Heart right ventricle (tissue), 16 donors: ENCODE results near the gene SUSD5. TPM values are rescaled to one million over a fixed set of nuclear protein-coding genes. Genes with fewer than 3 reads are reported as not detected.

Experiments used
- ATAC-seq, 8 donors: fragments of 200-7000 bp; cut with Tn5 transposase; one replicate each; pipeline ENCODE4 v1.9.1; 2020; ENCODE audit warnings: mild to moderate bottlenecking in 8 of 8, moderate library complexity in 8 of 8, moderate number of reproducible peaks in 1 of 8
- DNase-seq, 2 donors: peaks; one replicate each; pipeline ENCODE4 v3.0.0-alpha.2; 2020
- H3K27ac ChIP-seq, 10 donors: fragments of 200-600 bp; sonication (generic) in 2 of 10; one replicate each; pipeline versions ENCODE4 v1.5.0 to v1.8.0; 2020 to 2022; ENCODE audit warnings: mild to moderate bottlenecking in 3 of 10
- H3K27me3 ChIP-seq, 7 donors: fragments of 200-600 bp; one replicate each; pipeline ENCODE4 v1.8.0; 2021 to 2022; ENCODE audit warnings: mild to moderate bottlenecking in 2 of 7
- H3K36me3 ChIP-seq, 9 donors: fragments of 200-600 bp; sonication (generic) in 1 of 9; one replicate each; pipeline versions ENCODE4 v1.5.0 to v1.8.0; 2020 to 2022; ENCODE audit warnings: mild to moderate bottlenecking in 2 of 9
- H3K4me1 ChIP-seq, 9 donors: fragments of 200-600 bp; sonication (generic) in 1 of 9; one replicate each; pipeline versions ENCODE4 v1.5.0 to v1.8.0; 2020 to 2022; ENCODE audit warnings: mild to moderate bottlenecking in 4 of 9
- H3K4me3 ChIP-seq, 10 donors: fragments of 200-600 bp; sonication (generic) in 2 of 10; one replicate each; pipeline versions ENCODE4 v1.5.0 to v1.8.0; 2020 to 2022; ENCODE audit warnings: mild to moderate bottlenecking in 7 of 10, moderate library complexity in 2 of 10
- H3K9me3 ChIP-seq, 11 donors: fragments of 200-600 bp in 10 of 11; sonication (generic) in 2 of 11; one replicate each; pipeline versions ENCODE4 v1.5.0 to v1.8.0; 2013 to 2022; ENCODE audit warnings: mild to moderate bottlenecking in 2 of 11, control low read depth in 1 of 11, moderate library complexity in 1 of 11
- CTCF ChIP-seq, 9 donors: fragments of 200-600 bp; sonication (generic) in 2 of 9; IDR thresholded peaks; one replicate each; pipeline versions ENCODE4 v1.5.0 to v1.8.0; 2021 to 2022; ENCODE audit warnings: antibody characterized with exemption in 9 of 9, mild to moderate bottlenecking in 5 of 9, moderate library complexity in 1 of 9
- WGBS, 2 donors: extraction: QIAGEN DNeasy Blood & Tissue Kit; methylation state at CpG; one replicate each; pipeline ENCODE4 v1.1.7; 2013; ENCODE audit warnings: inconsistent platforms in 1 of 2; 5-methylcytosine and 5-hydroxymethylcytosine counted together
- intact Hi-C, 10 donors: fragments of 100-400 bp; cut with DNase I; formaldehyde crosslinking; loops; one replicate each; pipeline versions ENCODE4 v1.11.1 to v1.14.2; 2022
- polyA plus RNA-seq, 2 donors: library from polyadenylated mRNA; stranded (reverse); fragments of 200-250 nt; gene quantifications; one replicate each; pipeline ENCODE4 v1.2.3, GENCODE V29; 2013
- total RNA-seq, 10 donors: library from RNA; stranded (reverse); fragmentation: NEBNext Ultra II Directional in 3 of 10; extraction: Animal tissue kit (Norgen Biotek cat#: 25700) in 3 of 10; gene quantifications; one replicate each; pipeline versions ENCODE4 v1.2.1 to v1.2.4, GENCODE V29; 2021 to 2023
- donor health status: Arrhythmogenic right ventricular cardiomyopathy.
- donor health status: ischemic (EF 13 %, LVEDD 7.1; RV severe dilation, severe dysfunction).
- donor health status: healthy with polysubstance abuse.
- donor health status: DM: no; HTN: yes; CAD: no.
- donor health status: DM: no; HTN: no; CAD: no.
- donor health status: ischemic (EF 25% LVEDD 6.9; RV normal size, moderate dysfunction).
- donor health status: ischemic (EF 25% LVEDD 5.7; RV mildly dilated, moderate dysfunction).
- donor health status: healthy.
- donor health status: DM: yes; HTN: yes; CAD: no.
- donor health status: Ischemic cardiomyopathy.
- donor health status: ischemic (EF 35%, LVEDD 5.7; RV mildly dilated, moderate dysfunction).
- donor health status: nonischemic (EF 11% LVEDD 7.7; RV severe dilation, severe dysfunction).
- donor health status: DM: yes; HTN: yes; CAD: no.
- donor health status: PGD.
- donor health status: ischemic (EF 29% LVEDD 5.4; RV normal size, mild dysfunction).
- donor health status: nonischemic (EF 23%, LVEDD 6.1; RV moderate dilation, normal function).

Gene SUSD5
- total and polyA plus RNA-seq, 12 donors = 0.28 to 12.9 (median 1.0) TPM

DNA sequence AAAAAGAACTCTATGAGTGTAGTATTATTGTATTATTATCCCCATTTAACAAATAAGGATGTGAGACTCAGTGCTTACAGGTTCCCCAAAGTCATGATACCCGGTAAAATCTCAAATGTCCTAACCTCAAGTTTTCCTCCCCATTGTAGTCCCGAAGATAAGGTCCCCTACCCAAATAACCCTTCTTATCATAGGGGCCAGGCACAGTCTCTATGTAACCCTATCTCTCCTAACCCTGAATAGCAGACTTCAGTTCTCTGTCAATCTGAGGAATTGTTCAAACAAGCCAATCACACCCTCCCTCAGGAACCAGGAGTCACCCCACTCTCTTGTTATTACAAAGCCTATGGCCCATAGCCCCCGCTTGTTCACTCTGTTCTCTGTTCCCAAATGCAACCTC, 10.5 kb upstream of the SUSD5 start:
- ATAC-seq = no peak
- 72 to 79% methylated on average over 3 of the region's 3 CpGs for WGBS, 2 donors
- H3K36me3 ChIP-seq = no peaks in the 10 kb centered on the region
- no peak for TF ChIP-seq CTCF (IDR thresholded peaks at IDR 0.05)
- H3K27ac ChIP-seq = no peak overlapping the region
- no peaks in the 10 kb centered on the region for H3K9me3 ChIP-seq
- no peak overlapping the region for H3K4me3 ChIP-seq
- intact Hi-C loops = loop anchor here in 1 of 10 donors (10.0 kb wide), 1 partner anchor 94 kb away; no protein-coding TSS in a partner anchor
- peaks cover 0 to 13% (median 0%) of the 10 kb centered on the region in 7 donors for H3K27me3 ChIP-seq
- no peak for DNase-seq
- H3K4me1 ChIP-seq = no peaks in the 10 kb centered on the region

DNA sequence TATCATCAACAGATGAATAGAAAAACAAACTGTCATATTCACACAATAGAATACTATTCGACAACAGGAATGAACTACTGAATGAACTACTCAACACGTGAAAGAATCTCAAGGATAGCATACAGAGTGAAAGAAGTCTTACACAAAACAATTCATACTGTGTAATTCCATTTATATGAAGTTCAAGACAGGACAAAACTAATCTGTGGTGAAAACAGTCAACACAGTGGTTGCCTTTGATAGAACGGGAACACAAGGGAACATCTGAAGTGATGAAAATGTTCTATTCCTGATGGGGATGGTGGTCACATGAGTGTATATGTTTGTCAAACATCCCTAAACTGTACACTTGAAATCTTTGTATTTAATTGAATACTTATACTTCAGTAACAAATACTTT, 2.6 kb upstream of the SUSD5 start:
- H3K4me1 ChIP-seq = peaks cover 0 to 14% (median 10%) of the 10 kb centered on the region in 9 donors
- whole genome bisulfite sequencing, 2 donors = 75 to 77% methylated on average over 3 of the region's 3 CpGs
- no peak for DNase-seq
- no peak for ATAC-seq
- no peaks in the 10 kb centered on the region for H3K36me3 ChIP-seq
- intact Hi-C loops = loop anchor here in 1 of 10 donors (10.0 kb wide), 1 partner anchor 86 kb away; no protein-coding TSS in a partner anchor
- peaks cover 0 to 40% (median 18%) of the 10 kb centered on the region in 7 donors for H3K27me3 ChIP-seq
- H3K9me3 ChIP-seq = no peaks in the 10 kb centered on the region
- H3K27ac ChIP-seq = no peak overlapping the region
- no peak for TF ChIP-seq CTCF (IDR thresholded peaks at IDR 0.05)
- no peak overlapping the region for H3K4me3 ChIP-seq

GRCh38 chr3:33219175-33219487, 521 bp upstream of the SUSD5 start:
- WGBS, 2 donors = 9 to 10% methylated on average over 15 of the region's 15 CpGs
- intact Hi-C loops = no loop called here
- peak overlapping the region in 2 of 10 donors; percentile 3 to 39 for H3K27ac ChIP-seq
- no peak for TF ChIP-seq CTCF (IDR thresholded peaks at IDR 0.05)
- ATAC-seq = peak in 2 of 8 donors; percentile 18 to 22
- no peaks in the 10 kb centered on the region for H3K36me3 ChIP-seq
- peak overlapping the region in 9 of 10 donors; percentile 38 to 59 (median 50) for H3K4me3 ChIP-seq
- peaks cover 0 to 14% (median 10%) of the 10 kb centered on the region in 9 donors for H3K4me1 ChIP-seq
- peaks cover 0 to 48% (median 24%) of the 10 kb centered on the region in 7 donors for H3K27me3 ChIP-seq
- peaks cover 0 to 7% (median 0%) of the 10 kb centered on the region in 11 donors for H3K9me3 ChIP-seq
- no peak for DNase-seq

DNA sequence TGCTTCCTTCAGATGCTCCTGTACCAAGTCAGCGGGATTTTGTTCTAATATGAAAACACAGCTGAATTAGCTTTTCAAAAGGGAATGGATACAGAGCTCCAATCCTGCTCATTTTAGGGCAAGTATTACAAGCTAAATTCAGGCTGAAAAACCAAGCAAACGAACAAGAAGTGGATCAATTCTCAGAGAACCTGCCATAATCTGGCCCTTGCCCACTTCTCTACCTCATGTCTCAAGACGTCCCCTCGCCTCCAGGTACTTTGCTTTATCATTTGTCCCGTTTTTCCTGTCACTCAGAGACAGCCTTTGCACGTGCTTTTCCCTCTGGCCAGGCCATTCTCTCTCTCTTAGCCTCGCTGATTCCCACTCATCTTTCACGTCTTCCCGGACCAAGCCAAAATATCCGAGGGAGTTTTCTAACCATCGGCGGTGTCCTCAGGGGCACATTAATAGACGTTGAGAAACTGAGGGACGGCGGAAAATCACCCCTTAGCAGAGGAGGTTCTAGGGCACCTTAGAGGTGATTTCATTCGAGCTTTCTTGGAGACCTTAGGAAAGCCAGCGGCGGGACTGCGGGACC, 654 bp downstream of the SUSD5 start:
- H3K36me3 ChIP-seq = no peaks in the 10 kb centered on the region
- no peak for TF ChIP-seq CTCF (IDR thresholded peaks at IDR 0.05)
- ATAC-seq = peak in 1 of 8 donors; percentile 21
- 2 to 6% methylated on average over 19 of the region's 19 CpGs for whole genome bisulfite sequencing, 2 donors
- H3K4me1 ChIP-seq = peaks cover 0 to 14% (median 10%) of the 10 kb centered on the region in 9 donors
- peak overlapping the region in 1 of 10 donors; percentile 9 for H3K27ac ChIP-seq
- H3K27me3 ChIP-seq = peaks cover 0 to 48% (median 27%) of the 10 kb centered on the region in 7 donors
- peaks cover 0 to 7% (median 0%) of the 10 kb centered on the region in 11 donors for H3K9me3 ChIP-seq
- intact Hi-C loops = no loop called here
- DNase-seq = no peak
- peak overlapping the region in 9 of 10 donors; percentile 38 to 59 (median 50) for H3K4me3 ChIP-seq
